HG03575 (cell line): ENCODE data around the gene GOLGA6L9.
"Not testable (repeated sequence)": the region's sequence is repeated elsewhere in the genome, so short reads cannot be mapped to it uniquely, and the experiment has no call there.

Experiments used
- ATAC-seq: cut with Tn5 transposase; IDR thresholded peaks from one replicate; pipeline ENCODE4 v1.9.1; 2021; ENCODE audit not compliant: unreplicated experiment, insufficient number of reproducible peaks, low FRiP score; ENCODE audit errors: extremely low read depth

GOLGA6L9 gene

DNA sequence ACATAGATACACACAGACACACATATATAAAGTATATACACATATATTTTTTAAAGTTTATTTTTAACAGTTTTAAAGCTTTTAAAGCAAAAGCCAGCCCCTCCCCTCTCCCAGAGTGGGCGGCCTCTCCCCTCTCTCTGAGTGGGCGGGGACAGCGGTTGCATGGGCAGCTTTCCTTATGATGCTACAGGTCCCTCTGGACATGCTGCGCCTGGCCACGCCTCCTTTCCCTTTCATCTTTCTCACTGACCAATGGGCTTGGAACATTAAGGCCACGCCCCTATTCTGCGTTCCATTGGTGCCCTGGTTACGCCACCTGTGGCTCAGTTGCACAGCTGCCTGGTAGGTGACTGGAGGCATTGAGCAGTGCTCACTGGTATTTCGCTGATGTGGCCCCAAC lies at the start of gene GOLGA6L9:
TSS of gene GOLGA6L9 (plus strand) at position 124 of the 400 bp plus-strand sequence. CDS start at position 388, 264 bp downstream.
- ATAC-seq = not testable (repeated sequence)

DNA sequence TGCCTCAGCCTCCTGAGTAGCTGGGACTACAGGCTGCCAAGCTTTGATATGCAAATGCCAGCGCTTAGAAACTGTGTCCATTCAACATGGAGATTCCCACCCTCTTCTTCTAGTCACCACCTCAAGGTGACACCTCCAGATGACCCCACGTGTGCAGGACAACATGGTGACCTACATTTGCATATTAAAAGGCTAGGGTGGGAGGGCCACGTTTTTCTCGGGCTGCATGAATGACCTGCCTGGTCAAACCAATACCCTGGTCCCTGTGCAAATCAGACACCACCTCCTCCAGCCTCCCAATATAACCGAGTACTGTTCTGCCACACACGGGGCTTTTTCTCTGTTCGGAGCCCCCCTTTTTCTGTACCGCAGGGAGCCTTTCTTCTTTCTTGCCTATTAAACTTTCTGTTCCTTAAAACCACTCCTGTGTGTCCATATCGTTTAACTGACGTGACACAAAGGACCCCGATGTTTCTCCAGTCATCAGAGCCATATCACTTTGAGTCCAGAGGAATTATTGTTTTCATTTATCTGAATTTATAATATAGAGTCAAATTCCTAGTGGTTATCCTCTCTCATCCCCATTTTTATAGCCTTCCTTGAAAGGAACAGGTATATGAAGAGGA lies 48.2 kb upstream of the GOLGA6L9 start:
- ATAC-seq = not testable (repeated sequence)

- not testable (repeated sequence) for ATAC-seq
Measured at GRCh38 chr15:82387209-82387608, 42.4 kb upstream of the GOLGA6L9 start.

DNA sequence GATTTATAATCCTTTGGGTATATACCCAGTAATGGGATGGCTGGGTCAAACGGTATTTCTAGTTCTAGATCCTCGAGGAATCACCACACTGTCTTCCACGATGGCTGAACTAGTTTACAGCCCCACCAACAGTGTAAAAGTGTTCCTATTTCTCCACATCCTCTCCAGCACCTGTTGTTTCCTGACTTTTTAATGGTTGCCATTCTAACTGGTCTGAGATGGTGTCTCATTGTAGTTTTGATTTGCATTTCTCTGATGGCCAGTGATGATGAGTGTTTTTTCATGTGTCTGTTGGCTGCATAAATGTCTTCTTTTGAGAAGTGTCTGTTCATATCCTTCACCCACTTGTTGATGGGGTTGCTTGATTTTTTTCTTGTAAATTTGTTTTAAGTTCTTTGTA lies 39.5 kb upstream of the GOLGA6L9 start:
- ATAC-seq = not testable (repeated sequence)

DNA sequence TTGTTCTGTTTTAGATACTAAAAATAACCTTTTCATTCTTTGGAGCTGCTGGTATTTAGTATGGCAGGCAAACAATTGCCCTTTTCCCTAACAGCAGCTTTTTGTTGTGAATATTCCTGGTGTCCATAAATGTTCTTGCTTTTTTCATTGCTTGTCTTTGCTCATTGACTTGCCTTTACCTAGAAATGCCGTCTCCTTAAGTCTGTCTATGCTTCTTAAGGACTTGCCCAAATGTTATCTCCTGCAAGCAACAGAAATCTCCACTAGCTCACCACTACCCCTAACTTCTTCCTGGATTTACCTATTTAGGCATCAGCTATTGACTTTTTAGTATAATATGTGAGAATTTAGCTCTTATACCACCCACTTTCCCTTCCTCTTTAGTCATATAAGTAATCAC lies 37.5 kb upstream of the GOLGA6L9 start:
- not testable (repeated sequence) for ATAC-seq

- ATAC-seq = no peak
Measured at GRCh38 chr15:82393671-82394070, 35.9 kb upstream of the GOLGA6L9 start.

DNA sequence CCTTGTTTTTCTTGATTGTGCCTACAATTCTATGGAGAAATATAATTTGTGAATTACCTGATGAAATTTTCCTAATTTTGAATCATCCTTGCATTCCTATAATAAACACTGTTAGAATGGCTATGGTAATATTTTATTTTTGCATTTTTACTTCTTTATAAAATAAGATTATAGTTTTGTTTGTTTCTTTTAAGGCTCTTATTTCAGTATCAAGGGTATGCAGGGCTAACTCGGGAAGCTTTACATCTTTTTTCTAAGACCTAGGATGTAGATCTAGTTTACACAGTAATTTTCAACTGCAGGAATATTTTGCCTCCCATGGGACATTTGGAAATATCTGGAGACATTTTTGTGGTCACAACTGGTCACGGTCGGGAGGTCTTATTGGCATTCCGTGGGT lies 33.8 kb upstream of the GOLGA6L9 start:
- not testable (repeated sequence) for ATAC-seq

GRCh38 chr15:82397817-82398216 lies 31.8 kb upstream of the GOLGA6L9 start:
- no peak for ATAC-seq

DNA sequence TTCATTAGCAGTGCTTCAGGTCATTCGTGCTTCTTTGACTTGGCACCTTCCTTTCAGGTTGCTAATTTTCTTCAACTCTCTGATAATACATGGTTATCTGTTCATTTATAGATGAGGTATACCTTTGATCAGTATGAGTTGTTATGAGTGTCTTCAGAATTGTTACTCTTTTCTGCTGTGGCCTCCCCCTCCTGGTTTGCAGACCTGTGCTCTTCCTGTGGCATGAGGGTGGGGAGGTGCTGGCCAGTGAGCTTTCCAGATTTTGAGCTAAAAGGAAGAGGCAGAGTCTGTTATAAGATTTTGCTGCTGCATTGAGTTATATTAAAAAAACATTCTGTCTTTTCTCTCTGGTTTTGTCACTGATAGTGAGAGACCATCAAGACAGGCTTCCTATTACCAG lies 30.8 kb upstream of the GOLGA6L9 start:
- no peak for ATAC-seq

GRCh38 chr15:82399366-82400103 lies 30.1 kb upstream of the GOLGA6L9 start:
- not testable (repeated sequence) for ATAC-seq

- ATAC-seq = not testable (repeated sequence)
Measured at GRCh38 chr15:82401918-82402317, 27.7 kb upstream of the GOLGA6L9 start.

GRCh38 chr15:82402341-82402740 lies 27.3 kb upstream of the GOLGA6L9 start:
- not testable (repeated sequence) for ATAC-seq

- ATAC-seq = not testable (repeated sequence)
Measured at GRCh38 chr15:82406211-82406610, 23.4 kb upstream of the GOLGA6L9 start.

GRCh38 chr15:82410306-82410705 lies 19.3 kb upstream of the GOLGA6L9 start:
- ATAC-seq = not testable (repeated sequence)

- not testable (repeated sequence) for ATAC-seq
Measured at GRCh38 chr15:82411595-82411994, 18.0 kb upstream of the GOLGA6L9 start.

- ATAC-seq = not testable (repeated sequence)
Measured at GRCh38 chr15:82414525-82415191, 15.0 kb upstream of the GOLGA6L9 start.

DNA sequence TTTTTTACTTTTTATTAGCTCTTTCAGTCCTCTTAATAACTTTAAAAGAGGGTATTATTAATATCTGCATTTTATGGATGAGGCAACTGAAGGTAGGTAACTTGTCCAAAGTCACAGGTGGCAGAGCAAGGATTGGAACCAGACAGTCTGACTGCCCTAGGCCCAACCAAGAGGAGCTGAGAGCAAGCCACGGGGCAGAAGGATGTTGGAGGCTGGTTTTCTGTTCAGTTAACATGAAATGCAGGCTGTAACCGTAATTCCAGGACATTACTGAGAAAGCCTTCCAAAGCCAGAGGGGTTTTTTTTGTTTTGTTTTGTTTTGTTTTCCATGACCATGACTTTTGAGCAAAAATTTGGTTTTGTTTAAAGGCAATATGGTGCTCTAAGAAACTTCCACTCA lies 9.1 kb upstream of the GOLGA6L9 start:
- ATAC-seq = not testable (repeated sequence)

- not testable (repeated sequence) for ATAC-seq
Measured at GRCh38 chr15:82420966-82421365, 8.7 kb upstream of the GOLGA6L9 start.

DNA sequence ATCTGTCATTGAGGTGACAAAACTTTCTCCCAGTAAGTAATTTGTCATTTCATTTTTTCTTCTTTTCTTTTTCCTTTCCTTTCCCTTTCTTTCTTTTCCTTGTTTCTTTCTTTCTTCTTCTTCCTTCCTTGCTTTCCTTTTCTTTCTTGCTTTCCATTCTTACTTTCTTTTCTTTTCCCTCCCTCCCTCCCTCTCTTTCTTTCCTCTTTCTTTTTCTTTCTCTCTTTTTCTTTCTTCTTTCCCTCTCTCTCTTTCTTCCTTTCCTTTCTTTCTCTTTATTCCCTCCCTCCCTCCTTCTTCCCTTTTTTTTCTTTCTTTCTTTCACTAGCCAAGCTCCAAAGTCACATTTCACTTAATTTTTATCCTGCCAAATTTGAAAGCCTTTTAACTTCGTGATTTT lies 2.5 kb upstream of the GOLGA6L9 start:
- ATAC-seq = not testable (repeated sequence)

DNA sequence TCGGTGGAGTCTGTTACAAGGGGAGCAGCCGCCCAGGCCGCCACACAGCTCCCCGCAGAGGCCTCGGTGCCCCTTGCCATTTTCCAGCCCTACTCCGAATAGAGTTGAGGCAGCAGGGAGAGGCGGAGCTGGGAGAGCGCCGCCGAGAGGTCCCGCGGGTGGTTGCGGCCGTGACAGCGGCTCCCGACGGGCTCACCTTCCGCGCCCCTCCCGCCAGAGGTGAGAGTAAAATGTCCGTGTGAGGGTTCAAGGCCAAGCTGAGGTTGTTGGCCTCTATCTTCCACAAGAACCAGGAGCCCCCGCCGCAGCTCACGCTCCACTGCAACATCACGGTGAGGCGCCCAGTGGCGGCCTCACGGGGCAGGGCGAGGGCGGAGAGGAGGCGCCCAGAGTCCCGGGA lies 15.8 kb downstream of the GOLGA6L9 start:
- not testable (repeated sequence) for ATAC-seq
